Stimulated activated CD4-positive, alpha-beta T cell treated with anti-CD3 and anti-CD28 coated beads, Interleukin-2, amount 100 ng/mL, for 48 hours (primary cell): Measurements from ENCODE around the gene PUS1.
"Not testable (repeated sequence)": the region's sequence is repeated elsewhere in the genome, so short reads cannot be mapped to it uniquely, and the experiment has no call there.

Experiments
- DNase-seq, 2 donors: peaks; one replicate each; pipeline ENCODE4 v3.0.0-alpha.2; 2020

Gene PUS1

DNA sequence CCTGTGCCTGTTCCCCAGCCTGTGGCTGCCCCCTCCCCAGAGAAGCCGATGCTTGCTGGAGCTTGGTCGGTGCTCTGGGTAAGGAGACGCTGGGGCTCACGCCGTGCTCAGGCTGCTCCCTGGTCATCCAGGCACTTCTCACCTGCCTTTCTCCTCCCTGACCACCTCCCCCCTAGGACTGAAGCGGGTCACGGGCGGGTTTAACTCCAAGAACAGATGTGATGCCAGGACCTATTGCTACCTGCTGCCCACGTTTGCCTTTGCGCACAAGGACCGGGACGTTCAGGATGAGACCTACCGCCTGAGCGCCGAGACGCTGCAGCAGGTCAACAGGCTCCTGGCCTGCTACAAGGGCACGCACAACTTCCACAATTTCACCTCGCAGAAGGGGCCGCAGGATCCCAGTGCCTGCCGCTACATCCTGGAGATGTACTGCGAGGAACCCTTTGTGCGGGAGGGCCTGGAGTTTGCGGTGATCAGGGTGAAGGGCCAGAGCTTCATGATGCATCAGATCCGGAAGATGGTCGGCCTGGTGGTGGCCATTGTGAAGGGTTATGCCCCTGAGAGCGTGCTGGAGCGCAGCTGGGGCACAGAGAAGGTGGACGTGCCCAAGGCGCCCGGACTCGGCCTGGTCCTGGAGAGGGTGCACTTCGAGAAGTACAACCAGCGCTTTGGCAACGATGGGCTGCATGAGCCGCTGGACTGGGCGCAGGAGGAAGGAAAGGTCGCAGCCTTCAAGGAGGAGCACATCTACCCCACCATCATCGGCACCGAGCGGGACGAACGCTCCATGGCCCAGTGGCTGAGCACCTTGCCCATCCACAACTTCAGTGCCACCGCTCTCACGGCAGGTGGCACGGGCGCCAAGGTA lies 12.3 kb downstream of the PUS1 start:
- no peak for DNase-seq

DNA sequence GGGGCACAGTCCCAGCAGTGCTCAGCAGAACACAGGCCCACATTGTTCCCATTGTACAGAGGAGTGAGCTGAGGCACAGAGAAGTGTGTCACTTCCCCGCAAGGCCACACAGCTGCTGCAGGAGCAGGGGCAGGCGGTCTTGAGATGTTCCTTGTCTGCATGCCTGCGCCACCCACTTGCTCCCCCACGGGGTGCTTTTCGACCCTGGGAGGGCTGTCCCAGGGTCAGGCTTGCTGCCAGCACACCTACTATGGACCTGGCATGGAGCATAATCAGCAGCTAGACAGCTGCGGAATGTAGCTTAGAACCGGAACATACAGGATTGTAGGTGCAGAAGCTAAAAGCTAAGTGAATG lies 12.9 kb downstream of the PUS1 start:
- no peak for DNase-seq

DNA sequence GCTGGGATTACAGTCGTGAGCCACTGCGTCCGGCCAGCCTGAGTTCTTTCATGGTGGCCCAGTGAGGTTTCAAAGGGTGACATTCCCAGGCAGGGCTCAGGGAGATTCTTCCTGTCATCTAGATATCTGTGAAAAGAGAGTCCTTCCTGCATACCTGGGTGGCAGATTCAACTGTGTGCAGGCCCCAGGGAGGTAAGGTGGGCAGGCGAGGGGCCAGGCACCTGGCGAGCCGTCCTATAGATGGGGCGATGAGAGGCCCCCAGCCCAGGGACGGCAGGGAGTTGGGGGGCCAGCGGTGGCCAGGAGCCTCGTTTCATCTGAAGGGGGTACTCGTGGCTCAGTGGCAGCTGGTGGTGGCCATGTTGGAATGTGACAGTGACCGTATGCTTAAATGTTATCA lies 13.6 kb downstream of the PUS1 start:
- no peak for DNase-seq

GRCh38 chr12:131943389-131943788 lies 14.3 kb downstream of the PUS1 start:
- DNase-seq = no peak

- no peak for DNase-seq
These were observed 14.8 kb downstream of the PUS1 start for GRCh38 chr12:131943876-131944275.

- no peak for DNase-seq
These were observed 15.7 kb downstream of the PUS1 start for GRCh38 chr12:131944601-131945251.

DNA sequence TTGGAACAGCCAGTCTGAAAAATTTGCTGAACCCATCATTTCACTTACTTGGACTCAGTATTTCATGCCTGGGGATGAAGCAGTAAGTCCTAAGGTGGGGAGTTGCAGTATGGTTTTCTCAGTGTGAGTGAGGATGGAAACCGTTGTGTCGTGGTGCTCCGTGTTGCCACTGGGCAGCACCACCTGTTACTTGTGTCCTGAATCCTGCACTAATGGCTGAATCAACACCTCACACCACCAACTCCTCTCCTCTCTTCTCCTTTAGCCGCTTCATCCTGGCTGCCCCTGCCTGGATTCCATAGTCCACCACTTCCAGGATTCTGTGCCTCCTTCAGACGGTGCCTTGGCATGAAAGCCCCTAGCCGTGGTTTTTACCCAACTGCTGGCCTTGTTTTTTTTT lies 17.7 kb downstream of the PUS1 start:
- DNase-seq = no peak

DNA sequence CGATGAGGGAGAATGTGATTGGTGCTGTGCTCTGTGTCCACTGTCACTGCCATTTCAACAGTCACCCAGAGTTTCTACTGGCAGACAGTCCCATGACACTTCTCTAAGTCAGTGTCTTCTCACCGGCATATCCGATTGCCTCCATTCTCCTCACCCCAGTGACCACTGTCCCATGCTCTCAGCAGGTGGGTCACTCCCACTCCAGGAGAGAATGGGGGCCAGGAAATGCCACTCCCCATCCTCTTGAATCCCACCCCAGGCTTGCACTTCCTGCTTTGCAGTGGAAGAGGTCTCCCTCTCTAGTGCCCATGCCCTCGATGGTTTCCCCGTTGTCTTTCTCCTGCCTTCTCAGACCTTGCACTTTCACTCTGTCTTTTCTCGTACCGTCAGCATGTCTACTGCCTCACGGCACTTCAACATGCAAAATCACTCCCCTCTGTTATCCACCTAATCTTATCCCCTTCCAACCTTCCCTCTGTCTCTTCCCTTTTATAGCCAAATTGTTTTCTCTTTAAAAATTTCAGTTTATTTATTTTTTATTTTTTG lies 18.5 kb downstream of the PUS1 start:
- DNase-seq = no peak

DNA sequence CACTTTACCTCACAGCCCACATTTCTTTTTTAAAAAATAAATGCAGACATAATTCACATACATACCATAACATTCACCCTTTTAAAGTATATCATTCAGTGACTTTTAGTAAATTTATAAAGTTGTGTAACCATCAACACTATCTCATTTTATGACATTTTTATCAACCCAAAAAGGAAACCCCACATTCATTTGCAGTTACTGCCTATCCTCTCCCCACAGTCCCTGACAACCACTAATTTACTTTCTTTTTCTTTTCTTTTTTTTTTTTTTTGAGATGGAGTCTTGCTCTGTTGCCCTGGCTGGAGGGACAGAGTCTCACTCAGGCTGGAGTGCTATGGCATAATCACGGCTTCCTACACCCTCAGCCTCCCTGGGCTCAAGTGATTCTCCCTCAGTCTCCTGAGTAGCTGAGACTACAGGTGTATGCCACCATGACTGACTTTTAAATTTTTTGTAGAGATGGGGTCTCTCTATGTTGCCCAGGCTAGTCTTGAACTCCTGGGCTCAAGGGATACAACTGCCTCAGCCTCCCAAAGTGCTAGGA lies 19.2 kb downstream of the PUS1 start:
- no peak for DNase-seq

DNA sequence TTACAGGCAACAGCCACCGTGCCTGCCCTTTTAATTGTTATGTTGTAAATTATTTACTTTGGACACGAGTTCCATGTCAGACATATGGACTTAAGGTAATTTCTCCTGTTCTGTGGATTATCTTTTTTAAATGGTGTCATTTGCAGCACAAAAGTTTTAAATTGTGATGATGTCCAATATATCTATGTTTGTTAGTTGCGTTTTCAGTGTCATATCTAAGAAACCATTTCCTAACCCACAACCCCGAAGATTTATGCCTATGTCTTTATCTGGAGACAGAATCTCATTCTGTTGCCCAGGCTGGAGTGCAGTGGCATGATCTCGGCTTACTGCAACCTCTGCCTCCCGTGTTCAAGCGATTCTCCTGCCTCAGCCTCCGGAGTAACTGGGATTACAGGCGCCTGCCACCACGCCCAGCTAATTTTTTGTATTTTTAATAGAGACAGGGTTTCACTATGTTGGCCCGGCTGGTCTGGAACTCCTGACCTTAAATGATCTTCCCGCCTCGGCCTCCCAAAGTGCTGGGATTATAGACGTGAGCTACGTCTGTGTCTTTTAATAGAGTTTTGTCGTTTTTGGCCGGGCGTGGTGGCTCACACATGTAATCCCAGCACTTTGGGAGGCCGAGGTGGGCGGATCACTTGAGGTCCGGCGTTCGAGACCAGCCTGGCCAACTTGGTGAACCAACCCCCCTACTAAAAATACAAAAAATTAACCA lies 19.8 kb downstream of the PUS1 start:
- DNase-seq = not testable (repeated sequence)

DNA sequence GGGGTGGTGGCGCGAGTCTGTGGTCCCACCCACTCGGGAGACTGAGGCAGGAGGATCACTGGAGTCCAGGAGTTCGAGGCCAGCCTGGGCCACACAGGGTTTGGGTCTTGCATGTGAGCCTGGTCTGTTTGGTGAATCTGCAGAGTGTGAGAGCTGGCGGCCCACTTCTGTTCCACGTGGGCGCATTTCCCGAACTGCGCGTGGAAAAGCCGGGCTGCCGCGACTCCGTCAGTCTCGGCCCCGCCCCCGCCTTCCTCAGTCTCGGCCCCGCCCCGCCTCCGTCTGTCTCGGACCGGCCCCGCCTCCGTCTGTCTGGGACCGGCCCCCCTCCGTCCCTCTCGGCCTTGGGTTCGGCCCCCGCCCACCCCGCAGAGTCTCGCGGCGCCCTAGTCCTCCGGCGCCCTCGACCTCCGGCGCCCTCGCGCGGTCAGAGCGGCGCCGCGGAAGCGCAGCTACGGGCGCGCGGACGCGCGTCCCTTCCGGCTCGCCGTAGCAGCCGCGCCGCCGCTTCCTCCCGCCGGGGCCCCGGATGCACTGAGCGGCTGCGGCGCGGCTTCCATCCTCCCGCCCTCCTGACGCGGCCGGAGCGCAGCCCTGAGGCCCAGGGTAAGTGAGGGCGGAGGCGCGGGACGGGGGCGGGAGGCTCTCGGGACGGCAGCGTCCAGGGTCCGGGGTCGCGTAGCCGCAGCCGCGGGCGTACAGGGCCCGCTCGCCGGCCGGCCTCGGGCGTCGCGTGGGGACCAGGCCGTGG lies 20.5 kb downstream of the PUS1 start, which contains the start of gene EP400:
EP400 (plus strand) TSS at position 512 of the 751 bp plus-strand sequence. CDS start 10,678 bp downstream, outside the sequence.
- DNase-seq = peak; percentile 95 to 96

DNA sequence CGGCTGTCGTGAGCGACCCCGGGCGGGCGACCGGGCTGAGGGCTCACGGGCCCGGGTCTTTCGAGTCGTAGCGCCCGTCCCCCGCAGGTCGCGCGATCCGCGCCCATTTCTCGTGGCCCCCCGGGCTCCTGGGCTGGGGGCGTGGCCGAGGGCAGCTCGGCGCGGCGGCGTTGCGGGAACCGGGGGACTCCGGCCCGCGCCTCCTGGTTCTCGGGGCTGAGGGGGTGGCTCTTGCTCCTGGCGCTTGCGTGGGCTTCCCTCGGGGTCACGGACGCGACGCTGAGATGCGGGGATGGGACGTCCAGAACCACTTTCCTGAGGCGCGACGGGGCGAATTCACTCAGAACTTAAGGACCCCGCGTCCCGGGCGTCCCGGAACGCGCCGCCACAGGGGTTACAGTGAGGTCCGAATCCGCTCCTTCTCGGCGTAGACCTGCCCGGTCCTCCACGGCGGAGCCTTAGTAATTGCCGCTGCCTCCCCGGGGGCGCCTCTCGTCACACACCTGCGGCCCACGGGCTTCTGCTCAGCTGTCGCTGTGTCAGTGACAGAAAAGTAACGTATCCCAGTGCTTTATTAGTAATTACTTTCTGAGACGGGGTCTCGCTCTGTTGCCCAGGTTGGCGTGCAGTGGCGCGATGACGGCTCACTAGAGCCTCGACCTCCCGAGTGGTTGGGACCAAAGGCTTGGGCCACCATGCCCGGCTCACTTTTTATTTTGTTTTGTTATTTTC lies 21.3 kb downstream of the PUS1 start:
- peak in 1 of 2 donors; percentile 32 for DNase-seq

DNA sequence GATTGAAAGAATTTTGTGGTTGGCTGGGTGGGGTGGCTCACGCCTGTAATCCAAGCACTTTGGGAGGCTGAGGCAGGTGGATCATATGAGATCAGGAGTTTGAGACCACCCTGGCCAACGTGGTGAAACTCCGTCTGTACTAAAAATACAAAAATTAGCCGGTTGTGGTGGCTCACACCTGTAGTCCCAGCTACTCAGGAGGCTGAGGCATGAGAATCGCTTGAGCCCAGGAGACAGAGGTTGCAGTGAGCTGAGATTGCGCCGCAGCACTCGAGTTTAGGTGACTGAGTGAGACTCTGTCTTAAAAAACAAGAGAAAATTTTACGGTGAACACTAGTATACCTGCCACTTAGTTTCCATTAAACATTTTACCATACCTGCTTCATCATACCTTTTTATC lies 24.7 kb downstream of the PUS1 start:
- not testable (repeated sequence) for DNase-seq

DNA sequence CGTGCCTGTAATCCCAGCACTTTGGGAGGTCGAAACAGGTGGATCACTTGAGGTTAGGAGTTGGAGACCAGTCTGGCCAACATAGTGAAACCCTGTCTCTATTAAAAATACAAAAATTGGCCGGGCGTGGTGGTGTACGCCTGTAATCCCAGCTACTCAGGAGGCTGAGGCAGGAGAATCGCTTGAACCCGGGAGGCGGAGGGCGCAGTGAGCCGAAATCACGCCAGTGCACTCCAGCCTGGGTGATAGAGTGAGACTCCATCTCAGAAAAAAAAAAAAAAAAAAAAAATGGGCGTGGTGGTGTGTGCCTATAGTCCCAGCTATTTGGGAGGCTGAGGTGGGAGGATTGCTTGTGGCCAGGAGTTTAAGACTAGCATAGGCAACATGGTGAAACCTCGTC lies 25.4 kb downstream of the PUS1 start:
- DNase-seq = not testable (repeated sequence)

GRCh38 chr12:131959116-131959515 lies 30.0 kb downstream of the PUS1 start:
- DNase-seq = no peak

GRCh38 chr12:131959641-131960589 lies 30.8 kb downstream of the PUS1 start:
- no peak for DNase-seq

GRCh38 chr12:131960590-131961325 lies 31.7 kb downstream of the PUS1 start:
- DNase-seq = not testable (repeated sequence)

DNA sequence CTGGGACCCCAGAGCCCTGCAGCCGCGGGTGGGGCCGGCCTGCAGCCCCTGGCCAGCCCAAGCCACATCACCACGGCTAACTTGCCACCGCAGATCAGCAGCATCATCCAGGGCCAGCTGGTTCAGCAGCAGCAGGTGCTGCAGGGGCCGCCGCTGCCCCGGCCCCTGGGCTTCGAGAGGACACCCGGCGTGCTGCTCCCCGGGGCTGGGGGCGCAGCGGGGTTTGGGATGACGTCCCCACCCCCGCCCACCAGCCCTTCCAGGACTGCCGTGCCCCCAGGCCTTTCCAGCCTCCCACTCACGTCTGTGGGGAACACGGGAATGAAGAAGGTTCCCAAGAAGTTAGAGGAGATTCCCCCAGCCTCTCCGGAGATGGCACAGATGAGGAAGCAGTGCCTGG lies 32.3 kb downstream of the PUS1 start:
- DNase-seq = not testable (repeated sequence)

DNA sequence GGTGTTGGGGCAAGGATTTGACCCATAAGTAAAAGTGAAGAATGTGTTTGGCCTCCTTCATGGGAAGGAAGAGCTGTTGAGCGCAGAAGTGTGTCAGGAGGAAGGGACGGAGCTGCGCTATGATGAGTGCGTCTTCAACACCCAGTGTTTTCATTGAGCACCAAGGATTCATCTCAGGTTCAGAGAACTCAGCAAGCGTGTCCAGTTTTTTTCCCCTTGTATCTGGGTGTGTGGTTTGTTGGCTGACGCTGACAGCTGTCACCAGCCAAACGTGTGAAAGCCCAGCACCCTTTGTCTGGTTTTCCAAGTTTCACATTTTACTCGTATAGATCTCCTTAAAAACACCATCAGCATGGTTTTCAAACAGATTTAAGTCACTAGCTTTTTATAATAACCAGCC lies 33.0 kb downstream of the PUS1 start:
- DNase-seq = no peak

DNA sequence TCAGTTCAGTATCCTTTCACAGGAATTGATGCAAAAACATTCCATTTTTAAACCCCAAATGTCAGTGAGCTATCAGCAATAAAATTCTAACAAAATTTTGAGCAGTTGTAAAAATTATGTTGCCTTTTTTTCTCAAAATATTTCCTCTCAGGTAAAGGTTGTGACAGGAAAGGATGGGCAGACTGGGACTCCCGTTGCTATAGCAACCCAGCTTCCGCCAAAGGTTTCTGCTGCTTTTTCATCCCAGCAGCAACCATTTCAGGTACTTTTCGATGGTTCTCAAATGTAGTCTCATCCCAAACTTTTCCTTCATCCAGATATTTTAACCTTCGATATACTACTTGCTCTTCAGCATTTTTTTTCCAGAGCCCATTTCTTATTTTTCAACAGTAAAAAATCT lies 34.3 kb downstream of the PUS1 start:
- no peak for DNase-seq
